Right atrium auricular region (tissue), 2 donors: Measurements from ENCODE around the gene SLCO2A1. TPM values are rescaled to one million over a fixed set of nuclear protein-coding genes. Genes with fewer than 3 reads are reported as not detected.
A peak's percentile ranks its signal among the peaks of the same experiment; 100 is the strongest.

ENCODE experiments used
- DNase-seq: peaks from one replicate; pipeline ENCODE4 v3.0.0-alpha.2; 2019; ENCODE audit warnings: low spot score
- H3K27ac ChIP-seq, 2 donors: fragments of 200-600 bp; sonication (generic); 1 replicate in 1 of 2; 2 replicates in 1 of 2; pipeline ENCODE4 v1.5.1; 2016 to 2019
- H3K27me3 ChIP-seq, 2 donors: fragments of 200-600 bp; sonication (generic); one replicate each; pipeline versions ENCODE4 v1.5.1 to v1.6.0; 2017 to 2019
- H3K36me3 ChIP-seq: fragments of 200-600 bp; sonication (generic); one replicate; pipeline ENCODE4 v1.5.1; 2016
- H3K4me1 ChIP-seq, 2 donors: fragments of 200-600 bp; sonication (generic); one replicate each; pipeline versions ENCODE4 v1.5.1 to v1.6.0; 2017 to 2019
- H3K4me3 ChIP-seq, 2 donors: fragments of 200-600 bp; sonication (generic); 1 replicate in 1 of 2; 2 replicates in 1 of 2; pipeline ENCODE4 v1.5.1; 2017 to 2019; ENCODE audit warnings: mild to moderate bottlenecking in 1 of 2, moderate library complexity in 1 of 2
- H3K9me3 ChIP-seq, 2 donors: fragments of 200-600 bp; sonication (generic); one replicate each; pipeline ENCODE4 v1.5.1; 2019
- total RNA-seq, 2 donors: library from RNA; depleted of rRNA; stranded (reverse); fragments of >200 nt; gene quantifications; one replicate each; pipeline ENCODE4 v1.1.0, GENCODE V29; 2016
- TF ChIP-seq, protein P1 (sequence below), 2 donors: fragments of 200-600 bp; sonication (generic); IDR thresholded peaks; one replicate each; pipeline ENCODE4 v1.5.1; 2019; ENCODE audit warnings: antibody characterized with exemption in 2 of 2

SLCO2A1 gene
- total RNA-seq, 2 donors from 2014 or later = 15.1 to 36.4 TPM

DNA sequence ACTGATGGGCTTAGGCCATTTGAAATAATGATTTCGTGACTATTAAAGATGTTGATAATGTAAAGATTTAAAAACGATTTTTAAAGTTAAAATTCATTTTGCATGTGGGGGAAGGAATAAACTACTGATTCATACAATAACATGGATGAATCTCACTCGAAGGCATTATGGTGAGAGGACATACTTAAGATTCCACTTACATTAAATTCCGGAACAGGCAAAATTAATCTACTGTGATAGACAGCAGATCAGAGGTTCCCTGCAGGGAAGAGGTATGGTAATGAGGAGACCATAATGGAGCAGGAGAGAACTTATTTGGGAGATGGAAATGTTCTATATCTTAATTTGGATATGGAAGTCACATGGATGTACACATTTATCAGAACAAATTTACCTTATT, 105.7 kb downstream of the SLCO2A1 start:
- H3K4me3 ChIP-seq = no peak overlapping the region
- H3K27ac ChIP-seq = no peak overlapping the region
- no peaks in the 10 kb centered on the region for H3K9me3 ChIP-seq

DNA sequence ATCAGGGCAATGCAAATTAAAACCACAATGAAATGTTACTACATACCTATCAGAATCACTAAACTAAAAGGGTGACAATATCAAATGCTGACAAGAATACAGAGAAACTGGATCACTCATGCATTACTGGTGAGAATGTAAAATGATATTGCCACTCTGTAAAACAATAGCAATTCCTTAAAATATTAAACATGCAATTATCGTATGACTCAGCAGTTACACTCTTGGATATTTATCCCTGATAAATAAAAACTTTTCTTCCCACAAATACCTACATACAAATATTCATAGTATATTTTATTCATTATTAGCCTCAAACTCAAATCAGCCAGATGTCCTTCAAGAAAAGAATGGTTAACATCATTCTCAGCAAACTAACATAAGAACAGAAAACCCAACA, 108.1 kb downstream of the SLCO2A1 start:
- Histone ChIP-seq H3K4me3 (no peak overlapping the region), H3K9me3 (no peaks in the 10 kb centered on the region)

More for the DNA sequence above, 105.7 kb downstream of the SLCO2A1 start:
- H3K36me3 ChIP-seq = no peaks in the 10 kb centered on the region
- DNase-seq = no peak
- TF ChIP-seq, protein P1, sequence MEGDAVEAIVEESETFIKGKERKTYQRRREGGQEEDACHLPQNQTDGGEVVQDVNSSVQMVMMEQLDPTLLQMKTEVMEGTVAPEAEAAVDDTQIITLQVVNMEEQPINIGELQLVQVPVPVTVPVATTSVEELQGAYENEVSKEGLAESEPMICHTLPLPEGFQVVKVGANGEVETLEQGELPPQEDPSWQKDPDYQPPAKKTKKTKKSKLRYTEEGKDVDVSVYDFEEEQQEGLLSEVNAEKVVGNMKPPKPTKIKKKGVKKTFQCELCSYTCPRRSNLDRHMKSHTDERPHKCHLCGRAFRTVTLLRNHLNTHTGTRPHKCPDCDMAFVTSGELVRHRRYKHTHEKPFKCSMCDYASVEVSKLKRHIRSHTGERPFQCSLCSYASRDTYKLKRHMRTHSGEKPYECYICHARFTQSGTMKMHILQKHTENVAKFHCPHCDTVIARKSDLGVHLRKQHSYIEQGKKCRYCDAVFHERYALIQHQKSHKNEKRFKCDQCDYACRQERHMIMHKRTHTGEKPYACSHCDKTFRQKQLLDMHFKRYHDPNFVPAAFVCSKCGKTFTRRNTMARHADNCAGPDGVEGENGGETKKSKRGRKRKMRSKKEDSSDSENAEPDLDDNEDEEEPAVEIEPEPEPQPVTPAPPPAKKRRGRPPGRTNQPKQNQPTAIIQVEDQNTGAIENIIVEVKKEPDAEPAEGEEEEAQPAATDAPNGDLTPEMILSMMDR (IDR thresholded peaks at IDR 0.05) = no peak
- peaks cover 0 to 11% of the 10 kb centered on the region in 2 donors for H3K4me1 ChIP-seq
- no peaks in the 10 kb centered on the region for H3K27me3 ChIP-seq

DNA sequence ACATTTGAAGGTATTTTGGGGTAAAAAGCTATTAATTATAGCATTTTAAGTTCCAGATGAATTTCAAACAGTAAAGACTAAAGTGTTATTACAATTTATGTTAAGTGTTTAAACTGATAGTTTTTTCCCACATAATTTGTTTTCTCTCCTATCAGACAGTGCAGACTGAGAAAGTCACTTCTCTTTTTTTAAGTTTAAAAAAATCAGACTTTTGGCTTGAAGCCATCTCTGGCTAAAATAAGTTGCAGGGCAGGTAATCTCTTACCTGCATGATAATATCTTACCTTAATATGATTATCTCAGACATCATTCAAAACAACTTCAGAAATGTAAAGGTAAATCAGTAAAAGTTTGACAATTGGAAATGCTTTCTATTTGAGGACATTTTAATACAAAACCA, 112.6 kb downstream of the SLCO2A1 start:
- no peaks in the 10 kb centered on the region for H3K36me3 ChIP-seq
- no peak for DNase-seq
- TF ChIP-seq, protein P1 (IDR thresholded peaks at IDR 0.05) = no peak
- no peak overlapping the region for H3K4me3 ChIP-seq
- H3K4me1 ChIP-seq = no peaks in the 10 kb centered on the region
- H3K9me3 ChIP-seq = no peaks in the 10 kb centered on the region
- no peaks in the 10 kb centered on the region for H3K27me3 ChIP-seq
- no peak overlapping the region for H3K27ac ChIP-seq

More for the DNA sequence above, 108.1 kb downstream of the SLCO2A1 start:
- H3K27ac ChIP-seq = no peak overlapping the region
- no peaks in the 10 kb centered on the region for H3K27me3 ChIP-seq
- no peaks in the 10 kb centered on the region for H3K36me3 ChIP-seq
- TF ChIP-seq, protein P1 (IDR thresholded peaks at IDR 0.05) = no peak
- H3K4me1 ChIP-seq = no peaks in the 10 kb centered on the region
- DNase-seq = no peak

DNA sequence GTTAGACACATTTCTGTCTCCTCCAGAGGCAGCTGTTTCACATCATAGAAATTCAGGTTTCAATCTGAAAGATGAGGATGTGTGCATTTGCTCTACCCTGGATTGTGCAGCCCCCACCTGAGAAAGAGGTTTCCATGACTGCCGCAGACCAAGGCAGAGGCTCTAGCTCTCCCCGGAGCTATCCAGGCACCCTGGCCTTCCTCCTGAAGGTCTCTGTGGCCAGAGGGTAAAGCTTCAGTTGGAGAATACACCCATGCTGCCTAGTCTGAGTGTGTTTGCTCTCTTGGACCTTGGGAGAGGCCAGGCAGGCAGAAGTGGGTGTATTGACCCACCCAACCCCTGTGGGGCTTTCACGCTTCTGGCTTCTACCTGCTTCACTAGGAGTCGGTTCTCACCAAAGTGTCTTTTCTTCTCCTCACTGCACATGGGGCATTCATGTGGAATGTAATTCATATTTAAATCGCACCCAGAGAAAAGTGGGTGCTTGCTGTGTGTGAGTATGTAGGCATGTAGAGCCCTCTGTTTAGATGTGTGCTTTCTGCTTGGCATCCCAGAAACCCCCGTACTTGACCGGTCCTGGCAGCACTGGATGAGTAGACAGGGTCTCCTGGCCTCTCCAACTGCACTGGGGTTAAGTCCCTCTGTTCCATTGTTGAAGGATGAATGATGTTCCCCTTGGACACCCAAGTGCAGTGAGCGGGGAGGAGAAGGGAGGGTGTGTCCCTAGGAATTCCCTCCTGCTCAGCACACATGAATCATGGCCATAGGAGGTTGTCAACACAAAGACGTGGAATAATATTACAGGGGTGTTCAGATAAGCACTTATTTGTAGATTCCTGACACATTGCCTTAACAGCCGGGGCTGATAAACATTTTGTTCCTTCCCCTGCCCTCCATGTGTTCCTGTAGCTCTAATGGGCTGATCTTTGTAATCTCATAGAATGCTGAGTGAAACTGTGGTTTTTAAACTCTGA, 113.8 kb downstream of the SLCO2A1 start:
- H3K27ac ChIP-seq = peak overlapping the region in 1 of 2 donors; percentile 13
- H3K27me3 ChIP-seq = no peaks in the 10 kb centered on the region
- no peak overlapping the region for H3K4me3 ChIP-seq
- no peaks in the 10 kb centered on the region for H3K4me1 ChIP-seq
- H3K9me3 ChIP-seq = no peaks in the 10 kb centered on the region
- no peaks in the 10 kb centered on the region for H3K36me3 ChIP-seq
- TF ChIP-seq, protein P1 (IDR thresholded peaks at IDR 0.05) = no peak
- DNase-seq = no peak

DNA sequence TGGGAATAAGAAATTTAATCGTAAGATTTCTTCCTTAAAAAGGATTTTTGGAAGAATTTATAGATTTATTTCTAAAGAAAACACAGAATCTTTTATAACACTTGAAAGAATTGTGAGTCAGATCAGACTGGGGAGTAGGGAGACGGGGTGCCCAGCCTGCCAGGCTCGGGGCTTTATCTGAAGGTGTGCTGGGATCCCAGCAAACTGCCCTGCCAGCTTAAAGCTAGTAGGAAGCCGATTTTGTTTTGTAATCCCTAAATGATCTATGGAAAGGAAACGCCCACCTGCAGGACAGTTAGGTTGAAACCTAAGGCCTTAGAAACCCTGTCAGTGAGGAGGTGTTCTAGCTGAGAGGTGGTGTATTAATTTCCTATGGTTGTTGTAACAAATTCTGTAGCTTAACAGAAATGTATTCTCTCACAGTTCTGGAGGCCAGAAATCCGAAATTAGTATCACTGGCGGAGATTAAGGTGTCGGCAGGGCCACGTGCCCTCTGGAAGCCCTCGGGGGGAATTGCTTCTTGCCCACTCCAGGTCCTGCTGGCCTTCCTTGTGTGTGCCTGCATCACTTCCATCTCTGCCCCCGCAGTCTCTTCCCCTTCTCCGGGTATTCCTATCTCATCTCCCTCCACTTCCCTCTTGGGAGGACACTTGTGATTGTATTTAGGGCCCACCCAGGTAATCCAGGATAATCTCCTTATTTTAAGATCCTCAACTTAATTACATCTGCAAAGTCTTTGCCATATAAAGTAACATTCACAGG, 114.7 kb downstream of the SLCO2A1 start:
- no peak overlapping the region for H3K4me3 ChIP-seq
- no peak overlapping the region for H3K27ac ChIP-seq
- TF ChIP-seq, protein P1 (IDR thresholded peaks at IDR 0.05) = no peak
- H3K36me3 ChIP-seq = no peaks in the 10 kb centered on the region
- H3K9me3 ChIP-seq = no peaks in the 10 kb centered on the region
- no peak for DNase-seq
- H3K4me1 ChIP-seq = no peaks in the 10 kb centered on the region
- no peaks in the 10 kb centered on the region for H3K27me3 ChIP-seq
